ENCODE measurements around the gene LRCOL1.

DNA sequence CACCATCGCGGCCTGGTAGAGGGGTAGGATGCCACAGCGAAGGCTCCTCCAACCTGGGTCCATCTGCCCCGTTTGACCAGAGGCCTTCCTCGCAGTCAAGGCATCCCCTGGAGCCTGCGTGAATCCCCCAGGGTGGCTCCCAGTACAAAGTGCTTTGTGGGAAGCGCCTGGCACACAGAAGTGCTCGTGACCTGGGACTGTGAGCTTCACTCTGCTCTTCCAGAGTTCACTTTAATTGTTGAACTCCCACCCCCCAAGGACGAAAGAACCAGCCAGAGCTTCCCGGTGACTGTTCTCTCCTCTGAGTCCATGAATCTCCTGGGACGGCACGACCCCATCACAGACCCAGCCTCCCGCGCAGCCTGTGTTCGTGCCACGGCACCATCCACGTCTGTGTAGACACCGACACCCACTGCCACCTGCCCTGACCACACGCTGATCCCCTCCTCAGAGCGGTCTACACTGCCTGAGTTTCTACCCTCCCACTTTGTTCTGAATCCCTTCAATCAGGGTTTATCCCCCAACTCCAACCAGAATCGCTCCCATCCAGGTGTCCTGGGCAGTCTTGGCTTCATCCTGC is 24.1 kb upstream of the LRCOL1 start:
- TF ChIP-seq, protein P1, sequence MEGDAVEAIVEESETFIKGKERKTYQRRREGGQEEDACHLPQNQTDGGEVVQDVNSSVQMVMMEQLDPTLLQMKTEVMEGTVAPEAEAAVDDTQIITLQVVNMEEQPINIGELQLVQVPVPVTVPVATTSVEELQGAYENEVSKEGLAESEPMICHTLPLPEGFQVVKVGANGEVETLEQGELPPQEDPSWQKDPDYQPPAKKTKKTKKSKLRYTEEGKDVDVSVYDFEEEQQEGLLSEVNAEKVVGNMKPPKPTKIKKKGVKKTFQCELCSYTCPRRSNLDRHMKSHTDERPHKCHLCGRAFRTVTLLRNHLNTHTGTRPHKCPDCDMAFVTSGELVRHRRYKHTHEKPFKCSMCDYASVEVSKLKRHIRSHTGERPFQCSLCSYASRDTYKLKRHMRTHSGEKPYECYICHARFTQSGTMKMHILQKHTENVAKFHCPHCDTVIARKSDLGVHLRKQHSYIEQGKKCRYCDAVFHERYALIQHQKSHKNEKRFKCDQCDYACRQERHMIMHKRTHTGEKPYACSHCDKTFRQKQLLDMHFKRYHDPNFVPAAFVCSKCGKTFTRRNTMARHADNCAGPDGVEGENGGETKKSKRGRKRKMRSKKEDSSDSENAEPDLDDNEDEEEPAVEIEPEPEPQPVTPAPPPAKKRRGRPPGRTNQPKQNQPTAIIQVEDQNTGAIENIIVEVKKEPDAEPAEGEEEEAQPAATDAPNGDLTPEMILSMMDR (IDR thresholded peaks at IDR 0.05 in 4 of 5, conservative IDR thresholded peaks at IDR 0.05 in 1 of 5), result no peak
- TF ChIP-seq POLR2A (IDR thresholded peaks at IDR 0.05), result no peak

All from gastrocnemius medialis (tissue), 4 donors.